ENCODE measurements around the gene CYP26B1. TPM values are rescaled to one million over a fixed set of nuclear protein-coding genes. Genes with fewer than 3 reads are reported as not detected.

The CYP26B1 gene
- total and polyA plus RNA-seq, 4 donors, result 3.6 to 9.8 (median 4.7) TPM

DNA sequence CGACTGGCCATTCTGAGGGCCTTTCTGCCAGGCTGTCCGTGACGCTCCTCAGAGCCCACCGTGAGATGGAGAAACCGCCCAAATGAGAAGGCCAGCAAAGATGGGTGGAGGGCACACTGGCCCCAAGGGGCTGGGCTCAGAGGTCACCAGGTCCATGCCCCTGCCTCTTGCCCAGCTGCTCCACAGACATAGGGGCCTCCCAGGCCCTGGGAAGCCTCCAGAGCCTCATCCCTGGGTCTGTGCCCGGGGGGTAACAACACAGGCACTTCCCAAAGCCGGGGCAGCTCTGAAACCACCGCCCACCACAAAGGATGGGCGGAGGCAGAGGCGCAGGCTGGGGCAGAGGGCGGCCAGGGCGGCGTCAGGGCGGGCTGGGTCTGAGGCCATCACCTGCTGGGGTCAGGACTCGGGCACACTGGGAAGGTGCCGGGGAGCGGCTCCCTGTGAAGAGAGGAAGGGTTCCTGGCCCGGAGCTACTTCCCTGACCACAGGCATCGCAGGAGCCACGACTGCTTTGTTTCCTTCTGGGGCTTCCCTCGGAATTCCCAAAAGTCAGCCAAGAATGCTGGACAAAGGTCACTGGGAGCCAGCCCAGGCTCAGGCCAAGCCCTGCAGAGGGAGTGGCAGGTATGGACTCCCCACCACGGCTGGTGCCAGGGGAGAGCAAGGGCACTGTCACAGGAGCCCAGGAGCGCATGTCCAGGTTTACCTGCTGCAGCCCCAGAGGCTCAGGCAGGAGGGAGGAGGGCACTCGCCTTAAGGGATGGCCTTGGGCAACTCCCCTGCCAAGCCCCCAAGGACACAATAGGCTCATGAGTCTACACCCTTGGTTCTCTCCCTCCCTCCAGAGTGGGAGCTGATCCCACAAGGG, 9.4 kb downstream of the CYP26B1 start:
- Histone ChIP-seq H3K27me3 (ENCODE audit: control insufficient read depth, insufficient read depth, low read length) (peaks cover 24% of the 10 kb centered on the region), H3K4me3 (ENCODE audit: low read depth, low read length) (no peak overlapping the region), H3K36me3 (ENCODE audit: control insufficient read depth, insufficient read depth, low read length) (peaks cover 3% of the 10 kb centered on the region), H3K27ac (ENCODE audit: low read depth, low read length) (no peak overlapping the region), H3K4me1 (ENCODE audit: control insufficient read depth, insufficient read depth, low read length) (peaks cover 38% of the 10 kb centered on the region), H3K9me3 (ENCODE audit: control insufficient read depth, insufficient read depth, low read length) (no peaks in the 10 kb centered on the region)
- WGBS (ENCODE audit: insufficient coverage), result 76% methylated on average over 23 of the region's 24 CpGs
- DNase-seq (ENCODE audit: low read depth in 4 of 6, low spot score in 6 of 6), result no peak

GRCh38 chr2:72137498-72138010, 10.1 kb downstream of the CYP26B1 start:
- Histone ChIP-seq H3K9me3 (ENCODE audit: control insufficient read depth, insufficient read depth, low read length) (no peaks in the 10 kb centered on the region), H3K4me1 (ENCODE audit: control insufficient read depth, insufficient read depth, low read length) (peaks cover 31% of the 10 kb centered on the region), H3K36me3 (ENCODE audit: control insufficient read depth, insufficient read depth, low read length) (peaks cover 3% of the 10 kb centered on the region), H3K27ac (ENCODE audit: low read depth, low read length) (no peak overlapping the region), H3K27me3 (ENCODE audit: control insufficient read depth, insufficient read depth, low read length) (peaks cover 19% of the 10 kb centered on the region), H3K4me3 (ENCODE audit: low read depth, low read length) (no peak overlapping the region)
- peak in 1 of 6 donors; percentile 54 for DNase-seq (ENCODE audit: low read depth in 4 of 6, low spot score in 6 of 6)
- WGBS (ENCODE audit: insufficient coverage), result 26% methylated on average over 10 of the region's 10 CpGs

- peaks cover 28% of the 10 kb centered on the region for H3K4me1 ChIP-seq (ENCODE audit: control insufficient read depth, insufficient read depth, low read length)
- peaks cover 14% of the 10 kb centered on the region for H3K27me3 ChIP-seq (ENCODE audit: control insufficient read depth, insufficient read depth, low read length)
- no peaks in the 10 kb centered on the region for H3K9me3 ChIP-seq (ENCODE audit: control insufficient read depth, insufficient read depth, low read length)
- H3K27ac ChIP-seq (ENCODE audit: low read depth, low read length), result no peak overlapping the region
- peaks cover 8% of the 10 kb centered on the region for H3K36me3 ChIP-seq (ENCODE audit: control insufficient read depth, insufficient read depth, low read length)
- H3K4me3 ChIP-seq (ENCODE audit: low read depth, low read length), result no peak overlapping the region
- WGBS (ENCODE audit: insufficient coverage), result 82% methylated on average over 7 of the region's 7 CpGs
- DNase-seq (ENCODE audit: low read depth in 4 of 6, low spot score in 6 of 6), result no peak
Measured at GRCh38 chr2:72136933-72137497, 10.6 kb downstream of the CYP26B1 start.

GRCh38 chr2:72136331-72136730, 11.3 kb downstream of the CYP26B1 start:
- H3K9me3 ChIP-seq (ENCODE audit: control insufficient read depth, insufficient read depth, low read length), result no peaks in the 10 kb centered on the region
- H3K4me3 ChIP-seq (ENCODE audit: low read depth, low read length), result no peak overlapping the region
- 27% methylated on average over 6 of the region's 10 CpGs for WGBS (ENCODE audit: insufficient coverage)
- peaks cover 10% of the 10 kb centered on the region for H3K36me3 ChIP-seq (ENCODE audit: control insufficient read depth, insufficient read depth, low read length)
- peak in 1 of 6 donors; percentile 33 for DNase-seq (ENCODE audit: low read depth in 4 of 6, low spot score in 6 of 6)
- peaks cover 28% of the 10 kb centered on the region for H3K4me1 ChIP-seq (ENCODE audit: control insufficient read depth, insufficient read depth, low read length)
- no peak overlapping the region for H3K27ac ChIP-seq (ENCODE audit: low read depth, low read length)
- H3K27me3 ChIP-seq (ENCODE audit: control insufficient read depth, insufficient read depth, low read length), result peaks cover 15% of the 10 kb centered on the region

- Histone ChIP-seq H3K4me1 (ENCODE audit: control insufficient read depth, insufficient read depth, low read length) (peaks cover 31% of the 10 kb centered on the region), H3K9me3 (ENCODE audit: control insufficient read depth, insufficient read depth, low read length) (no peaks in the 10 kb centered on the region), H3K27me3 (ENCODE audit: control insufficient read depth, insufficient read depth, low read length) (peaks cover 16% of the 10 kb centered on the region), H3K27ac (ENCODE audit: low read depth, low read length) (no peak overlapping the region), H3K36me3 (ENCODE audit: control insufficient read depth, insufficient read depth, low read length) (peaks cover 10% of the 10 kb centered on the region), H3K4me3 (ENCODE audit: low read depth, low read length) (no peak overlapping the region)
- no peak for DNase-seq (ENCODE audit: low read depth in 4 of 6, low spot score in 6 of 6)
- no CpG with 5 or more reads among the region's 8 CpGs for WGBS (ENCODE audit: insufficient coverage)
Measured at GRCh38 chr2:72135921-72136320, 11.7 kb downstream of the CYP26B1 start.

DNA sequence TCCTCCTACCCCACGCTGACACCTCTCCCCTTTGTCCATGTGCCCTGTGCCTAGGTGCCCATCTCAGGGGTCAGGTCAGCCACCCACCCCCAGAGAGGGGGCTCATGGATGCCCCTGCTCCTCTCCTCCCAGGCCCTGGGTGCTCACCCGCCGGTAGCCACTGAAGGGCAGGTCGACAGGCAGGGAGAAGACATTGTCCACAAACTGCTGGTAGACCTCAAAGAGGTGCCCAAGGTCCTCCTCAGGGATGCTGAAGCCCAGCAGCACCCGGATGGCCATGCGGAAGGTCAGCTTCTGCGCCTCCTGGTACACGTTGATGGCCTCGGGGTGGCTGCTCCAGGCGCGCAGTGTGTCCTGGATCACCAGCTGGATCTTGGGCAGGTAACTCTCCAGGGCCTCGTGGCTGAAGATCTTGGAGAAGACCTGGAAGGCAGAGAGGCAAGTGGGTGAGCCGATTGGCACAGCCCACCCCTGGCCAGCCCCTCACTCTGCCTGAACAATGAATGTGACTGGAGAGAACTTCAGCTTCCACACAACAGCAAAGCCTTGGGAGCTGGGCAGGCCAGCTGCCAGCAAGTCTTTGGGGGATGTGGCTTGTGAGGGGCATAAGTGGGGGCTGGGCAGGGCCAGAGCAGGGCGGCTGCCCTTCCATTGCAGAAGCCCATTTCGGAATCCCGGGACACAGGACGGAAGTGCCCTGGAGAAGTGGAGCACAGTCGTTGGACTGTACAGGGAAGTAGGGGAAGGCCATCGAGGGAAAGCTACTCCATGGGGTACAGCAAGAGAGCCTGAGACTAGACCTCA, 12.5 kb downstream of the CYP26B1 start:
- WGBS (ENCODE audit: insufficient coverage), result 93% methylated on average over 19 of the region's 19 CpGs
- no peak for DNase-seq (ENCODE audit: low read depth in 4 of 6, low spot score in 6 of 6)

DNA sequence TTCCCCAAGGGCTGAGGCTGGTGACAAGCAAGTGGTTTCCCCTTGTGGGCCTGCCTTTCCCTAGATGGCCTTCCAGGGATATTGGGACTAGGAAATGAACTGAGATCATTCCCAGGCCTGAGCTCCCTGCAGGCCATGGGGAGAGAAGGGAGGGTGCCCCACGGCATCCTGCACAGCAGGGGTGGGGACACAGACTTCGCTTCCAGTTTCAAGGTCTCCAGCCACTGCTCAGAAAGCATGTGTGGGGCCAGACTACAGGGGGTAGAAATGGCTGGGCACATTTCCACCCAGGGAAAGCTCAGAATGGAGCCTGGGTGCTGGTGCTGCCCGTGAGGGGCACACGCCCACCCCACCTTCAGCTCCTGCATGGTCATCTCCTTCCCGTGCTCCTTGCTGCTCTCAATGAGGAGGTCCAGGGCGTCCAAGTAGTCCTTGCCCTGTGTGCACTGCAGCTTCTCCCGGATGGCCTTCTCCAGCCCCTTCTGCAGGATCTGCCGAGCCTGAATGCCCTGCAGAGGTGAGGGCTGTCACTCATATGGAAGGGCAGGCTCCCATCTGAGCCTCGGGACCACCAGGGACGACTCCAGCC, 13.2 kb downstream of the CYP26B1 start:
- no peak for DNase-seq (ENCODE audit: low read depth in 4 of 6, low spot score in 6 of 6)
- peaks cover 42% of the 10 kb centered on the region for H3K4me1 ChIP-seq (ENCODE audit: control insufficient read depth, insufficient read depth, low read length)

More for the DNA sequence above, 12.5 kb downstream of the CYP26B1 start:
- Histone ChIP-seq H3K9me3 (ENCODE audit: control insufficient read depth, insufficient read depth, low read length) (no peaks in the 10 kb centered on the region), H3K27ac (ENCODE audit: low read depth, low read length) (no peak overlapping the region), H3K27me3 (ENCODE audit: control insufficient read depth, insufficient read depth, low read length) (peaks cover 12% of the 10 kb centered on the region), H3K4me1 (ENCODE audit: control insufficient read depth, insufficient read depth, low read length) (peaks cover 38% of the 10 kb centered on the region), H3K36me3 (ENCODE audit: control insufficient read depth, insufficient read depth, low read length) (peaks cover 10% of the 10 kb centered on the region), H3K4me3 (ENCODE audit: low read depth, low read length) (no peak overlapping the region)

GRCh38 chr2:72133721-72134407, 13.8 kb downstream of the CYP26B1 start:
- Histone ChIP-seq H3K36me3 (ENCODE audit: control insufficient read depth, insufficient read depth, low read length) (peaks cover 10% of the 10 kb centered on the region), H3K4me3 (ENCODE audit: low read depth, low read length) (no peak overlapping the region), H3K27me3 (ENCODE audit: control insufficient read depth, insufficient read depth, low read length) (peaks cover 10% of the 10 kb centered on the region), H3K27ac (ENCODE audit: low read depth, low read length) (no peak overlapping the region), H3K4me1 (ENCODE audit: control insufficient read depth, insufficient read depth, low read length) (peaks cover 42% of the 10 kb centered on the region), H3K9me3 (ENCODE audit: control insufficient read depth, insufficient read depth, low read length) (no peaks in the 10 kb centered on the region)
- WGBS (ENCODE audit: insufficient coverage), result 89% methylated on average over 2 of the region's 11 CpGs
- DNase-seq (ENCODE audit: low read depth in 4 of 6, low spot score in 6 of 6), result no peak

More for the DNA sequence above, 13.2 kb downstream of the CYP26B1 start:
- Histone ChIP-seq H3K27ac (ENCODE audit: low read depth, low read length) (no peak overlapping the region), H3K9me3 (ENCODE audit: control insufficient read depth, insufficient read depth, low read length) (no peaks in the 10 kb centered on the region), H3K36me3 (ENCODE audit: control insufficient read depth, insufficient read depth, low read length) (peaks cover 10% of the 10 kb centered on the region), H3K27me3 (ENCODE audit: control insufficient read depth, insufficient read depth, low read length) (peaks cover 10% of the 10 kb centered on the region), H3K4me3 (ENCODE audit: low read depth, low read length) (no peak overlapping the region)
- WGBS (ENCODE audit: insufficient coverage), result 84% methylated on average over 10 of the region's 10 CpGs

Measured in spinal cord (tissue), 10 donors.